Measurements from ENCODE around the gene PBLD. TPM values are rescaled to one million over a fixed set of nuclear protein-coding genes. Genes with fewer than 3 reads are reported as not detected.
A peak's percentile ranks its signal among the peaks of the same experiment; 100 is the strongest.

The PBLD gene
- total and polyA plus RNA-seq, 5 donors from 2014 or later, result 0.85 to 1.5 (median 1.2) TPM

DNA sequence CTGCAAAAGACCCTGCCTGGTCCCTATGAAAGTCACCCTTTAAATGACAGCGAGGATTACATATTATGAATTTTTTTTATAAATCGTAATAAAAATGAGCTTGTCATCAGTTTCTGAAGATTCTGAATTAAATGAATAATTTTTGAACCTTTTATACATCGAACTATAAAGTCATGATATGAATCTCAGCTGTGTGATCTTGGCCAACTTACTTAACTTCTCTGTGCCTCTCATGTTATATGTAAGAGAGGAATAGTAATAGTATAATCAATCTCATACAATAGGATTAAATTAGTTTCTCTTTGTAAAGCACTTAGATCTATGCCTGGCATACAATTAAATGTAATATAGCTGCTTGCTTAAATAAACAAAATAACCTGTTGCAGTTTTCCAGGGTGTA is 95.6 kb downstream of the PBLD start:
- H3K4me3 ChIP-seq (ENCODE audit: low read depth, low read length), result no peak overlapping the region
- Mint-ChIP-seq H3K27ac (no peak overlapping the region), H3K4me3 (no peak overlapping the region), H3K4me1 (no peaks in the 10 kb centered on the region), H3K9me3 (peaks cover 0 to 2% (median 0%) of the 10 kb centered on the region in 7 donors), H3K36me3 (no peaks in the 10 kb centered on the region), H3K27me3 (peaks cover 28% of the 10 kb centered on the region)
- no peak for ATAC-seq (ENCODE audit: low read depth in 2 of 2)
- no peak for DNase-seq
- no peak overlapping the region for H3K27ac ChIP-seq (ENCODE audit: insufficient read depth, low read length, poor library complexity, severe bottlenecking)
- no peaks in the 10 kb centered on the region for H3K9me3 ChIP-seq (ENCODE audit: control insufficient read depth in 2 of 2, low read length in 2 of 2)
- no peaks in the 10 kb centered on the region for H3K4me1 ChIP-seq (ENCODE audit: control insufficient read depth, insufficient read depth, low read length, poor library complexity, severe bottlenecking)
- H3K36me3 ChIP-seq (ENCODE audit: control insufficient read depth, insufficient read depth, low read length), result no peaks in the 10 kb centered on the region
- peaks cover 13% of the 10 kb centered on the region for H3K27me3 ChIP-seq (ENCODE audit: control insufficient read depth, insufficient read depth, low read length)

DNA sequence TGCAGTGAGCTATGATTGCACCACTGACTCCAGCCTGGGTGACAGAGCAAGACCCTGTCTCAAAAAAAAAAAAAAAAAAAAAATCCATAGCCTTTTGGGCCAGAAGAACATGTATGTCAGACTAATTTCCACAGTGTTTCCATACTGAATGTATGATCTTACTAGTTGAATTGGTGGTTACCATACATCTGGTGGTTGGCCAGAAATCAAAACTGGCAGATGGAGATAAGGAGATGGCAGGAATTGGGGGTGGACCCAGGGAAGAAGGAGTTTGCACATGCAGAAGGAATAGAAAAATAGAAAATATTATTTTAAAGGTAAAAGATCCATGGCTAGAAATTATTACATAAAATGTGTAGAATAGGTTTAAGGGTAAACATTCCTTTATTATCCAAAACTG is 97.1 kb downstream of the PBLD start:
- Histone ChIP-seq H3K36me3 (ENCODE audit: control insufficient read depth, insufficient read depth, low read length) (no peaks in the 10 kb centered on the region), H3K27ac (ENCODE audit: insufficient read depth, low read length, poor library complexity, severe bottlenecking) (no peak overlapping the region), H3K9me3 (ENCODE audit: control insufficient read depth in 2 of 2, low read length in 2 of 2) (no peaks in the 10 kb centered on the region), H3K4me3 (ENCODE audit: low read depth, low read length) (no peak overlapping the region), H3K4me1 (ENCODE audit: control insufficient read depth, insufficient read depth, low read length, poor library complexity, severe bottlenecking) (peaks cover 10% of the 10 kb centered on the region), H3K27me3 (ENCODE audit: control insufficient read depth, insufficient read depth, low read length) (peaks cover 15% of the 10 kb centered on the region)
- Mint-ChIP-seq H3K27me3 (peaks cover 38% of the 10 kb centered on the region), H3K9me3 (peaks cover 0 to 2% (median 0%) of the 10 kb centered on the region in 7 donors), H3K4me3 (no peak overlapping the region), H3K36me3 (no peaks in the 10 kb centered on the region), H3K27ac (no peak overlapping the region), H3K4me1 (peaks cover 0 to 7% (median 1%) of the 10 kb centered on the region in 4 donors)
- DNase-seq (no peak), ATAC-seq (ENCODE audit: low read depth in 2 of 2) (no peak)

DNA sequence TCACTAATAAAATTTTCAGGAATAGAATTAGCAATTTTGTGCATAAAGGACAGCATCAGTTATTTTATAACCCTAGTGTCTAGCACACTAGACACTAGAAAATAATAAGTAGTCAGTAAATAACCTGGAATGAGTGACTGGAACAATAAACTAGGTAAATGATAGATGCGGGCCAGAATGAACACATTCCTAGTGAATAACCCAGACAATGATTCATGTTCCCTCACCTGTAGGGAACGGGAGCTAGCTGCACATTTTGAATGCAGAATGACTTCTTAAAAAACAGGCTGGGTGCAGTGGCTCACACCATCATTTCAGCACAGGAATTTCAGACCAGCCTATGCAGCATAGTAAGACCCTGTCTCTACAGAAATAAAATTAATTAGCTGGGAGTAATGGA is 97.6 kb downstream of the PBLD start:
- ATAC-seq (ENCODE audit: low read depth in 2 of 2), result no peak
- H3K27ac Mint-ChIP-seq, result no peak overlapping the region

GRCh38 chr10:68233046-68233445 is 99.7 kb downstream of the PBLD start:
- Mint-ChIP-seq H3K4me1 (peaks cover 0 to 8% (median 1%) of the 10 kb centered on the region in 4 donors), H3K27me3 (peaks cover 49% of the 10 kb centered on the region), H3K36me3 (no peaks in the 10 kb centered on the region), H3K4me3 (peak overlapping the region in 1 of 4 donors; percentile 5), H3K27ac (no peak overlapping the region), H3K9me3 (no peaks in the 10 kb centered on the region)
- ATAC-seq (ENCODE audit: low read depth in 2 of 2) (no peak), DNase-seq (no peak)
- no peak overlapping the region for H3K4me3 ChIP-seq (ENCODE audit: low read depth, low read length)
- peaks cover 10% of the 10 kb centered on the region for H3K4me1 ChIP-seq (ENCODE audit: control insufficient read depth, insufficient read depth, low read length, poor library complexity, severe bottlenecking)
- H3K27ac ChIP-seq (ENCODE audit: insufficient read depth, low read length, poor library complexity, severe bottlenecking), result no peak overlapping the region
- H3K36me3 ChIP-seq (ENCODE audit: control insufficient read depth, insufficient read depth, low read length), result no peaks in the 10 kb centered on the region
- H3K27me3 ChIP-seq (ENCODE audit: control insufficient read depth, insufficient read depth, low read length), result peaks cover 27% of the 10 kb centered on the region
- H3K9me3 ChIP-seq (ENCODE audit: control insufficient read depth in 2 of 2, low read length in 2 of 2), result no peaks in the 10 kb centered on the region

More for the DNA sequence above, 97.6 kb downstream of the PBLD start:
- no peaks in the 10 kb centered on the region for H3K36me3 ChIP-seq (ENCODE audit: control insufficient read depth, insufficient read depth, low read length)
- Mint-ChIP-seq H3K9me3 (peaks cover 0 to 2% (median 0%) of the 10 kb centered on the region in 7 donors), H3K36me3 (no peaks in the 10 kb centered on the region), H3K4me1 (peaks cover 0 to 8% (median 1%) of the 10 kb centered on the region in 4 donors), H3K4me3 (no peak overlapping the region), H3K27me3 (peaks cover 42% of the 10 kb centered on the region)
- H3K27me3 ChIP-seq (ENCODE audit: control insufficient read depth, insufficient read depth, low read length), result peaks cover 18% of the 10 kb centered on the region
- no peak overlapping the region for H3K4me3 ChIP-seq (ENCODE audit: low read depth, low read length)
- peaks cover 10% of the 10 kb centered on the region for H3K4me1 ChIP-seq (ENCODE audit: control insufficient read depth, insufficient read depth, low read length, poor library complexity, severe bottlenecking)
- H3K27ac ChIP-seq (ENCODE audit: insufficient read depth, low read length, poor library complexity, severe bottlenecking), result no peak overlapping the region
- DNase-seq, result no peak
- no peaks in the 10 kb centered on the region for H3K9me3 ChIP-seq (ENCODE audit: control insufficient read depth in 2 of 2, low read length in 2 of 2)

Other genes with a start within 250 kb of the PBLD start
- gene MYPN, start 223.4 kb downstream of the PBLD start, total RNA-seq, result not detected
- not detected for gene MYPN, start 223.4 kb downstream of the PBLD start, polyA plus RNA-seq
- not detected for gene ATOH7, start 100.8 kb downstream of the PBLD start, total RNA-seq
- not detected for gene ATOH7, start 100.8 kb downstream of the PBLD start, polyA plus RNA-seq
- gene HNRNPH3, start 864 bp downstream of the PBLD start, total RNA-seq, result 200 TPM
- gene HNRNPH3, start 864 bp downstream of the PBLD start, polyA plus RNA-seq, result 100 to 1,000 TPM; 120 to 142 (median 137) TPM
- 18.9 TPM for gene RUFY2, start 74.3 kb upstream of the PBLD start, total RNA-seq
- 1 to 10 TPM; 4.5 to 8.1 (median 6.8) TPM for gene RUFY2, start 74.3 kb upstream of the PBLD start, polyA plus RNA-seq
- gene DNA2, start 139.0 kb upstream of the PBLD start, total RNA-seq, result 6.9 TPM
- 1 to 10 TPM in 1 of 4 donors, under 1 TPM in 3; 0.27 to 1.7 (median 0.72) TPM for gene DNA2, start 139.0 kb upstream of the PBLD start, polyA plus RNA-seq
- gene SLC25A16, start 194.6 kb upstream of the PBLD start, total RNA-seq, result 34.7 TPM
- 1 to 10 TPM; 7.4 to 9.6 (median 8.6) TPM for gene SLC25A16, start 194.6 kb upstream of the PBLD start, polyA plus RNA-seq
- 4.3 TPM for gene TET1, start 227.4 kb upstream of the PBLD start, total RNA-seq
- gene TET1, start 227.4 kb upstream of the PBLD start, polyA plus RNA-seq, result 1 to 10 TPM in 3 of 4 donors, under 1 TPM in 1; 0.95 to 1.9 (median 1.5) TPM

All from CD4-positive, CD25-positive, alpha-beta regulatory T cell (primary cell).